GM15510 (cell line): ENCODE measurements around the gene LIPM.

Experiments used
- POLR2A ChIP-seq: IDR thresholded peaks from 3 replicates; pipeline ENCODE4 v1.6.1; 2011; ENCODE audit warnings: borderline replicate concordance; ENCODE audit not compliant: insufficient read length; ENCODE audit errors: extremely low read depth

The LIPM gene

GRCh38 chr10:88802523-88803285, at the start of gene LIPM:
TSS of gene LIPM (plus strand) at chr10:88802730. CDS start at chr10:88802897, 167 bp downstream.
- no peak for TF ChIP-seq POLR2A

- no peak for TF ChIP-seq POLR2A
These were observed 48.2 kb upstream of the LIPM start for GRCh38 chr10:88754287-88754686.

GRCh38 chr10:88755753-88756152, 46.8 kb upstream of the LIPM start:
- TF ChIP-seq POLR2A, result no peak

- no peak for TF ChIP-seq POLR2A
These were observed 45.9 kb upstream of the LIPM start for GRCh38 chr10:88756660-88757059.

- TF ChIP-seq POLR2A, result no peak
These were observed 43.0 kb upstream of the LIPM start, which contains the start of gene LIPN for GRCh38 chr10:88759366-88760101. TSS of gene LIPN (plus strand) at chr10:88760020. CDS start at chr10:88761406, 1,386 bp downstream.

- no peak for TF ChIP-seq POLR2A
These were observed 39.6 kb upstream of the LIPM start for GRCh38 chr10:88762906-88763305.

GRCh38 chr10:88763441-88763840, 39.1 kb upstream of the LIPM start:
- TF ChIP-seq POLR2A, result no peak

- no peak for TF ChIP-seq POLR2A
These were observed 38.4 kb upstream of the LIPM start for GRCh38 chr10:88764110-88764509.

GRCh38 chr10:88765816-88766215, 36.7 kb upstream of the LIPM start:
- TF ChIP-seq POLR2A, result no peak

GRCh38 chr10:88769384-88769783, 33.1 kb upstream of the LIPM start:
- no peak for TF ChIP-seq POLR2A

GRCh38 chr10:88781206-88781605, 21.3 kb upstream of the LIPM start:
- no peak for TF ChIP-seq POLR2A

GRCh38 chr10:88782222-88782621, 20.3 kb upstream of the LIPM start:
- TF ChIP-seq POLR2A, result no peak

- TF ChIP-seq POLR2A, result no peak
These were observed 18.8 kb upstream of the LIPM start for GRCh38 chr10:88783724-88784123.

GRCh38 chr10:88786032-88786770, 16.3 kb upstream of the LIPM start:
- no peak for TF ChIP-seq POLR2A

- no peak for TF ChIP-seq POLR2A
These were observed 15.1 kb upstream of the LIPM start for GRCh38 chr10:88787463-88787862.
